ENCODE measurements around the gene PEPD.

Gene PEPD

GRCh38 chr19:33473653-33474305 lies 47.8 kb downstream of the PEPD start:
- DNase-seq (ENCODE audit: low read depth, low spot score) = no peak

DNA sequence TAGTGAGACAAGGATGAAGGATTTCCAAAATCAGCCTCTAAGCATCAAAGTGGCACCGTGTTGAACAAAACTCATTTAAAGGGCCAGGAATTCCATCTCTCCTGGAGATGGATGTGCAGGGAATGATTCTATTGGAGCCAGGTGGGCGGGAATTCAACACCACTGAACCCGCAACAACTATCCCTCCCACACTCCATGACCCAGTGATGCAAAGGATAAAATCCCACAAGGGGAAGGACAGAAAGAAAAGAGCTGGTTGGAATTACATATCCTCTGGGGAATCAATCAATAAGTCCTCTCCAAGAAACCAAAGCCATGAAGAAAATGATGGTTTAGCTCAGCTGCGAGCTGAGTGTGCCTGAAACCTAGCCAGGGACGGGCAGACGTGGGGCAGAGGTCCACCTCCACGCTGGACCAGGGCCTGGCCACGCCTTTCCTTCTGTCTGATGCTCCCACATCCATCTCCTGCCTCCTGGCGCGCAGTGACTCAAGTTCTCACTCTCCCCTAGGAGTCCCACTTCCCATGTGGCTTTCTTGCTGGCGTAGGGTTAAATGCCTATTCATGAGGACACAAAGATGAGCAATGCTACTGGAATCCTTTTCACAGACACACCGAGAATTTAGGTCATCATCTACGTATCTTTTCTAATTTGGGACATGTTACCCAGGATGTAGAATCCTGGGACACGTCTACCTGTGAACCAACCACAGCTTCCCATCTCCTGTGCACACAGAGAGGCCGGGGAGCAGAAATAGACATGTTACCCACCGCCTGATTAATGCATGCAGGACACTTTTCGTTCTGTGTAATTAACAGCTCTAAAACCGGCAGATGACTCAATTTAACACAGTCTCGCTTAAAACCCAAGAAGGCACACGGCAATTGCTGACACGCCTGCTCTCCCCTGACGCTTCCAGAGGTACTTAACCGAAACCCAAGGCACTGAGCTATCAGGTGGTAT lies 48.6 kb downstream of the PEPD start:
- DNase-seq (ENCODE audit: low read depth, low spot score) = no peak

GRCh38 chr19:33472226-33472625 lies 49.4 kb downstream of the PEPD start:
- no peak for DNase-seq (ENCODE audit: low read depth, low spot score)

- no peak for DNase-seq (ENCODE audit: low read depth, low spot score)
Measured at GRCh38 chr19:33471111-33471996, 50.2 kb downstream of the PEPD start.

DNA sequence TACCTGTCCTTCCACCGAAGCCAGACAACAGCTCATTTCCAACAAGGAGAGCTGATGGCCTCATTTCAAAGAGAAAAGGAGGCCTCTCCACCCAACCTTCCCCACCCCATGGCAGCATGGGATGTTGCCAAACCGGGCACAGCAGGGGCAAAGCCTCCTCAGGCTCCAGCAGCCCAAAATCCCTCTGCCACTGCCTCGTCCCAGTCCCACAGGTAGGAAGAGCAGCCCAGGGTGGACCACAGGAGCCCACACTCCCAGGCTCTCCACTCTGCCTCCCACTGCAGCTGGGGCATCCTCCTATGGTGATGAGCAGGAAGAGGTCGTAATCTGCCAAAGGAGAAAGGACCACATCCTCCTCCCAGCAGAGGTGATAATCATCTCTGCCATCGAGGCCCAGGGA lies 50.9 kb downstream of the PEPD start:
- DNase-seq (ENCODE audit: low read depth, low spot score) = no peak

GRCh38 chr19:33470040-33470330 lies 51.6 kb downstream of the PEPD start:
- DNase-seq (ENCODE audit: low read depth, low spot score) = no peak

DNA sequence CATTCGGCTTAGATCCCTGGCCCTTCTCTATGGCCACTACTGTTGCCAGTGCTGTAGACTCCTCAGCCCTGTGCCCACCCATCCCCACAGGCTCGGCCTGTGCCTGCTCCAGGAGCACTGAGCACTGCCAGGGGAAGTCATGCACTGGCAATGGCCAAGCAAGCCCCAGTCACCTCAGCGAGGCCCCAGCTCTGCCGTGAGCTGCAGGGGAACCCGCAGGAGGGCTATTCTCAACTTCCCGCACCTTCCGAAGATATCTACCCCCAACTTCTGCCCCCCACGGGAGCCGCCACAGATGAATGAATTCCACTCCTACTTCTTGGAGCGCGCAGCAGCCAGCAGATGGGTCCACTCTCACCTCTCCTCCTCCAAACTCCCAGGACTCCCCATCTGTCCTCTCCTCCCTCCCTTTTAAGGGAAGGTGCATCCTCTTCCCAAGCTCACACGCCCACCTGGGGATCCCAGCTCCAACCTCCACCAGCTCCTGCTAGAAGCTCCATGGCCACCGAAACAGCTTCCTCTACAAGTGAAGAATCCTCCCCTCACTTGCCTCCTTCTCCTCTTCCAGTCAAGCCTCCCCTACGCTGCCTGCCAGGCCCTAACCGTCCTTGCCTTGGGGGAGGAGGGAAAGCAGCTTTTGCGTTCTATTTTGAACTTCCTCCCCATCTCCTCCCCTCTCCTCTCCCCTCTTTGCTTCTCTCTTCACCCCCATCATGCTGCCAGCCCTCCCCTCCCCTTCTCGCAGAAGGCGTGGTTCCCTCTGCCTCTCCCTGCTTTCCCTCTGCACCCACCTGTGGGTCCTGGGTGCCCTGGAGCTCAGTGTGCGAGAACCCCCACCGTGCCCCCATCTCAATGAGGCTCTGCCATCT lies 52.2 kb downstream of the PEPD start:
- DNase-seq (ENCODE audit: low read depth, low spot score) = no peak

DNA sequence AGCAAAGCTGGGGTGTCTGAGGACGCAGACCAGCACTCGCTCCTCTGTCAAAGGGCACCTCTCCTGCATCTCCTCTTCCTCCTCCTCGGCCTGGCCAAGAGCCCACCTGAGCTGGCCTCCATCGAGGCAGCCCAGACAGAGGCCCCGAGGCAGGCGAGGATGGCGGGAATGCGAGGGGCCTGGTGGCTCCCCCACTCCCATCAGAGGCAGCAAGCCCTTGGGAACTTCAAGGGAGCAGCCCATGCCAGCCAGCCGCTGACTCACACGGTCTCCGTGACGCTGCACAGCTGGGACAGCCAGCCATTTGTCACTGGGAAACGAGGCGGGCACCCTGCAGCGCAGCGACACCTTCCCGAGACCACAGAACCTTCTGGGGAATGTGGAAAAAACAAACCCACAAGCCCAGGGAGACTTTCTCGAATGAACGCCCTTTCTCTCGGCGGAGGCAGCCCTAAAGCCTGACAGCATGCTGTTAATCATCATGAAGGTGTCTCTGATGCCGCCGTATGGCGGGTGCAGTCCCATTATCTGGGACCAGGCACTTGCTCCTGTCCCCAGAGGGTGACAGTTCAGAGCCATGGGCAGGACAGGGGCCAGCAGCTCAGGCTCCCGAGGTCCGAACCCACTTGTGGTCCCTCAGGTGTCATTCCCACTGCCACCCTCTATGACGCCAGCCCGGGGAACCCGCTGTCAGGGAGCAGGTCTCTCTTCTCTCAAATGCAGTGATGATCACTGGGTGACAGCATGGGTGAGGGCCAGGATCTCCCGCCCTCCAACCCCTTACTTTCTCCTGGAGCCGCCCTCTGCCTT lies 53.0 kb downstream of the PEPD start:
- DNase-seq (ENCODE audit: low read depth, low spot score) = no peak

DNA sequence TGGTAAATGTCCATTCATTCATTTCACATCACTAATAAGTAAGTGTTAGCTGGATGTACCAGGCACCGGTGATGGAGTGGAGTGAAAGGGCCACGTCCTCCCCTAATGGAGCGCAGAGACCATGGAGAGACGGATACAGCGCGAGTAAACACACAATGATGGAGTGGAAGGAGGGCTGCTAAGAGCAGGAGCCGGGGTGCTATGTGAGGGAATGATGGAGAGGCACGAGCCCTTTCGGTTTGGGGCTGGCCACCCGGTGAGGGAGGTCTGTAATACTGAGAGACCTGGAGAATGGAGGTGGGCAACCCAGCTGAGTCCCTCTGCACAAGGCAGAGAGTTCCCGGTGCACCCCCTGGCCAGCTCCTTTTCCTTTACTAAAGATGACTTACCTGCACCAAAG lies 53.7 kb downstream of the PEPD start:
- no peak for DNase-seq (ENCODE audit: low read depth, low spot score)

DNA sequence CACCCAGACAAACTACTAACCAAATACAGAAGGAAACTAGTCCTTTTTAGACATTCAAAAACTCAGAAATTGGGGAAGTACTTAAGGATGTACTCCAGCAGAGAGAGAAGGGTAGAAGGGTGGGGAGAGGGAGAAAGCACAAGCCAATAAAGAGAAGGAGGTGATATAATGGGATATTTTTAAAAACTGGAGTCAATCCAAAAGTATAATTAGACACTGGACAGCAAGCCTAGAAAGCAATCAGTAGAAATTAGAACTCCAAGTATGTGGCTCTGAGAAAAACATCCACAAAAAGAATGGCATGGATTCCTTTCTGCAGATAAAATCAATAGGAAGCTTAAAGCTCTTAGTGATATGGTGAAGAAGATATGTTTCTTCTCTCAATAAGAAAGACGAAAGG lies 55.8 kb downstream of the PEPD start:
- no peak for DNase-seq (ENCODE audit: low read depth, low spot score)

- no peak for DNase-seq (ENCODE audit: low read depth, low spot score)
Measured at GRCh38 chr19:33465371-33465770, 56.2 kb downstream of the PEPD start.

DNA sequence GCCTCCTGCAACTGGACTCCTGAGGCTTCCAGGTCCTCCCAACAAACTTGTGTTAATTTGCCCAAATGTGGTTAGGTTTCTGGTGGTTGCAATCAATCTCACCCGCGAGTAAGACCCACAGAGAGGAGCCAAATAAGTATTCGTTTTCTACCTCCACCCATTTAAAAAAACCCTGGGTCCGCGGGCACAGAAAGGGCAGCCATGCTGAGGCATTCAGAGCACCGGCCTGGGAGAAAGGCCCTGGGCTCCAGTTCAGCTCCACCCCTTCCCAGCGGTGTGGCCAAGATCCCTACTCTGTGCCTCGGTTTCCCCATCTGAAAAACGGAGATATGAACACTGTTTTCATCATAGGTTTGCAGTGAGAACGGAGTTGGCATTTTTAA lies 56.9 kb downstream of the PEPD start:
- no peak for DNase-seq (ENCODE audit: low read depth, low spot score)

DNA sequence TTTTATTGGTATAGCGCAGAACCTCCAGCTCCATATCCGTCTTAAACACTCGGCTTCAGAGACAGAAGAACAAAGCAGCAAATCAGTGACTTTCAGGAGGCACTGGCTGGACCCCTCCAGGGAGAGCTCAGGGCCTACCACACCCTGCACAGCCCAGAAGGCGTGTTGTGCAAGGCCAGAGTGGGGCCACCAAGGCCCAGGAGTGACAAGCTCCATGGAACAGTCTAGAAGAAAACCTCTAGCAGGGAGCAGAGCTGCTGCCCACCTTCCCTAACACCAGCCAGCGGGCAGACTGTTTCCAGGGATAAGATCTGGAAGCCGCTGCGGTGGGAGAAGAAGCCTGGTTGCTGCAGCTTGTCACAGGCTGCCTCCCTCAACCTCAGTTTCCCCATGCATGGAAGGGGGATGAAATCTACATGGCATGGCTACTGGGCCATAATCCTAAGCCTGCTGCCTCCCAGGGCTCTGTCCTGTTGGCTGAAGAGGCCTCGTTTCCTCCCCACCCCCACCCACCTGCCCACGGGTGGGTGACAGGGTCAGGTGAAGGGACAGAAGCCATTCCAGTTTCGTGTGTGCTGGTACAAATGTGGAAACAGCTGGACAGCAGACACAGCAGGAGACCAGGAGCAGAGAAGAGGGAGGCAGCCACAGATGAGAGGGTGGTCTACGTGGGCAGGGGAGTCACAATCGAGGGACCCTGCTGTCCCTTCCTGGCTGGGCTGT lies 57.4 kb downstream of the PEPD start:
- no peak for DNase-seq (ENCODE audit: low read depth, low spot score)

GRCh38 chr19:33463199-33463598 lies 58.4 kb downstream of the PEPD start:
- no peak for DNase-seq (ENCODE audit: low read depth, low spot score)

GRCh38 chr19:33462112-33462791 lies 59.3 kb downstream of the PEPD start:
- no peak for DNase-seq (ENCODE audit: low read depth, low spot score)

DNA sequence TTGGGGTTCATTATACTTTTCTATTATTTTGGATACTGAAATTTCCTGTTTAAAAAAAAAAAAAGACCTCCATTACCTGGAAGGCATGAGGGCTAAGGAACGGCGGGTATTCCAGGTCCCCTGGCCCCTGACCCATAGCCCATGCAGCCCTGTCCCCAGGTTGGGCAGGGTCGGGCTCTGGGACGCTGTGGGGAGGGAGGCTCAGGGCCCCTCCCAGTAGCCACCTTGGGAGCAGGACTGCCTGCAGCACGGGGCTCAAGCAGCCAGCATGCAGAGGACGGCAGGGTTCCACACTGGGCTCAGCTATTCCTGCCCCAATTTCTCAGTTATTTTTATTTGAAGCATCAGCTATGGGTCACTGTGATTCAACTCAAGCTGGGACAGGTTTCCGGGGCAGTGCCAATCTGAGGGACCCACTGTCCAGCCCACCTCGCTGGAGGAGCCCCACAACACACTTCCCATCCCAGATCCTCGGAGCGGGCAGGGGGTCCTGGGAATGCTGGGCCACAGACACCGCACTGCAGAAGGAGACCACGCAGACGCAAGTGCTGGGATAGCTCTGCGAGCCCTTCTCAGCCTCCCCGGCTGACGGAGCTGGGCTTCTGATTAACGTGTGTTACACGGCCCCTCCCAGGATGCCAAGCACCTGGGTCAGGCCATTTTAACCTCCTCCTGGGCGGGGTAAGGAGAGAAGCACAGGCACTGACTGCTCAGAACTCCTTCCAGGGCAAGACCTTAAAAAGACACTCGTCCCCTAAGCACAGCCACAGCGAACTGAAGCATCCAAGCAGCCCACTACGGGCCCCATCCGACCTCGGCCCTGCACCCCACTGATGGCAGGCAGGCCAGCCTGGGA lies 60.1 kb downstream of the PEPD start:
- DNase-seq (ENCODE audit: low read depth, low spot score) = no peak

DNA sequence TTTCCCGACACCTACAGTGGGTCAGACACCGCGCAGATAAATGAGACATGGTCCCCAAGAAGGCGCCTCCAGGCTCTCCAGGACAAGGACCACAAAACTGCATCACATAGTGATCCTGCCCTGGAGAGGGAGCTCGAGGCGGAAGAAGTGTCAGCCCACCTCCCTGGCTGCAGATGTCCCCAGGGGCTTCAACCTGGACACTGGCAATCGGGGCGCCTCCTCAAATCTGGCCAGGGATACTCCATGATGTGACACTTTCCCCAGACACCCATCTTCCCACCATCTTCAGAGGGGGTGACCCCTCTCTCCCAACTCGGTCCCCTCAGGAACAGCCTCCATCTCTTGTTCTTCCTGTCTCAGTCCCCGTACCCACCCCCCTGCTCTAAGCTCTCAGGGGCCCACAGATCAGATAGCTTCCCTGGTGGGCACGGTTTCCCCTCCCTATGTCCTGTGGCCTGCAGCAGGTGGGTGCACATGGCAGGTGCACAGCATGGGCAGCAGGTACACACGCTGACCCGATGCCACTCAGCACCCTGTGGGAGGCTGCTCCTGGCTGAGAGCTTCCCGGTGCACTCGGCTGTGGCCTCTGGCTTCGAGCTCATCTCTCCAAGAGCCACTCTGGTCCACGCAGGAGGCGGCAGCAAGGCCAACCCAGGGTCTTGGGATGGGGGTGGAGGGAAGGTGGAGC lies 61.2 kb downstream of the PEPD start:
- DNase-seq (ENCODE audit: low read depth, low spot score) = no peak

Data from iPS DF 19.7 (cell line).